KOPT-K1 (cell line): ENCODE results near the gene ARSI.
"Not testable (repeated sequence)": the region's sequence is repeated elsewhere in the genome, so short reads cannot be mapped to it uniquely, and the experiment has no call there.

ENCODE experiments used
- H3K27ac ChIP-seq: fragments of 200-600 bp; sonication (generic); 2 replicates; pipeline ENCODE4 v1.5.1; 2016; ENCODE audit warnings: antibody characterized with exemption, mild to moderate bottlenecking, low read depth, low read length; ENCODE audit not compliant: poor library complexity, severe bottlenecking
- H3K36me3 ChIP-seq: fragments of 200-600 bp; sonication (generic); 2 replicates; pipeline ENCODE4 v1.5.1; 2017; ENCODE audit warnings: antibody characterized with exemption, mild to moderate bottlenecking, low read length, moderate library complexity; ENCODE audit not compliant: insufficient read depth
- H3K9me3 ChIP-seq: fragments of 200-600 bp; sonication (generic); 2 replicates; pipeline ENCODE4 v1.5.1; 2017; ENCODE audit warnings: antibody characterized with exemption, low read length, mild to moderate bottlenecking; ENCODE audit not compliant: insufficient read depth, poor library complexity, severe bottlenecking

The ARSI gene

GRCh38 chr5:150262502-150262901 is 40.2 kb downstream of the ARSI start:
- no peaks in the 10 kb centered on the region for H3K36me3 ChIP-seq
- H3K27ac ChIP-seq, result no peak overlapping the region
- no peaks in the 10 kb centered on the region for H3K9me3 ChIP-seq

- no peak overlapping the region for H3K27ac ChIP-seq
- H3K9me3 ChIP-seq, result no peaks in the 10 kb centered on the region
- no peaks in the 10 kb centered on the region for H3K36me3 ChIP-seq
These were observed 41.5 kb downstream of the ARSI start for GRCh38 chr5:150261231-150261630.

- Histone ChIP-seq H3K27ac (no peak overlapping the region), H3K9me3 (no peaks in the 10 kb centered on the region), H3K36me3 (no peaks in the 10 kb centered on the region)
These were observed 44.6 kb downstream of the ARSI start for GRCh38 chr5:150258130-150258529.

GRCh38 chr5:150257424-150257823 is 45.3 kb downstream of the ARSI start:
- Histone ChIP-seq H3K27ac (no peak overlapping the region), H3K9me3 (no peaks in the 10 kb centered on the region), H3K36me3 (no peaks in the 10 kb centered on the region)

- Histone ChIP-seq H3K27ac (no peak overlapping the region), H3K36me3 (no peaks in the 10 kb centered on the region), H3K9me3 (no peaks in the 10 kb centered on the region)
These were observed 46.2 kb downstream of the ARSI start for GRCh38 chr5:150256410-150257064.

- H3K27ac ChIP-seq, result no peak overlapping the region
- H3K36me3 ChIP-seq, result no peaks in the 10 kb centered on the region
- H3K9me3 ChIP-seq, result no peaks in the 10 kb centered on the region
These were observed 46.9 kb downstream of the ARSI start for GRCh38 chr5:150255659-150256409.

GRCh38 chr5:150254774-150255173 is 47.9 kb downstream of the ARSI start:
- Histone ChIP-seq H3K27ac (no peak overlapping the region), H3K36me3 (no peaks in the 10 kb centered on the region), H3K9me3 (no peaks in the 10 kb centered on the region)

- H3K9me3 ChIP-seq, result no peaks in the 10 kb centered on the region
These were observed 48.3 kb downstream of the ARSI start for GRCh38 chr5:150254363-150254762.

GRCh38 chr5:150253416-150254208 is 49.1 kb downstream of the ARSI start:
- Histone ChIP-seq H3K27ac (no peak overlapping the region), H3K9me3 (no peaks in the 10 kb centered on the region), H3K36me3 (no peaks in the 10 kb centered on the region)

More at GRCh38 chr5:150254363-150254762, 48.3 kb downstream of the ARSI start:
- Histone ChIP-seq H3K27ac (no peak overlapping the region), H3K36me3 (no peaks in the 10 kb centered on the region)

- Histone ChIP-seq H3K27ac (no peak overlapping the region), H3K9me3 (no peaks in the 10 kb centered on the region)
These were observed 50.2 kb downstream of the ARSI start for GRCh38 chr5:150252489-150252888.

GRCh38 chr5:150251504-150251903 is 51.2 kb downstream of the ARSI start:
- Histone ChIP-seq H3K36me3 (no peaks in the 10 kb centered on the region), H3K9me3 (no peaks in the 10 kb centered on the region), H3K27ac (no peak overlapping the region)

More at GRCh38 chr5:150252489-150252888, 50.2 kb downstream of the ARSI start:
- H3K36me3 ChIP-seq, result no peaks in the 10 kb centered on the region

GRCh38 chr5:150249744-150250143 is 53.0 kb downstream of the ARSI start:
- no peaks in the 10 kb centered on the region for H3K9me3 ChIP-seq

GRCh38 chr5:150248946-150249345 is 53.8 kb downstream of the ARSI start:
- Histone ChIP-seq H3K36me3 (no peaks in the 10 kb centered on the region), H3K27ac (no peak overlapping the region), H3K9me3 (no peaks in the 10 kb centered on the region)

More at GRCh38 chr5:150249744-150250143, 53.0 kb downstream of the ARSI start:
- H3K36me3 ChIP-seq, result no peaks in the 10 kb centered on the region
- no peak overlapping the region for H3K27ac ChIP-seq

GRCh38 chr5:150248493-150248892 is 54.2 kb downstream of the ARSI start:
- not testable (repeated sequence) for H3K27ac ChIP-seq, H3K9me3 ChIP-seq

GRCh38 chr5:150247726-150248125 is 55.0 kb downstream of the ARSI start:
- Histone ChIP-seq H3K36me3 (no peaks in the 10 kb centered on the region), H3K9me3 (no peaks in the 10 kb centered on the region), H3K27ac (no peak overlapping the region)

More at GRCh38 chr5:150248493-150248892, 54.2 kb downstream of the ARSI start:
- not testable (repeated sequence) for H3K36me3 ChIP-seq
